Measurements from ENCODE around the gene SSR3.
A peak's percentile ranks its signal among the peaks of the same experiment; 100 is the strongest.
"Not testable (repeated sequence)": the region's sequence is repeated elsewhere in the genome, so short reads cannot be mapped to it uniquely, and the experiment has no call there.

SSR3 gene

DNA sequence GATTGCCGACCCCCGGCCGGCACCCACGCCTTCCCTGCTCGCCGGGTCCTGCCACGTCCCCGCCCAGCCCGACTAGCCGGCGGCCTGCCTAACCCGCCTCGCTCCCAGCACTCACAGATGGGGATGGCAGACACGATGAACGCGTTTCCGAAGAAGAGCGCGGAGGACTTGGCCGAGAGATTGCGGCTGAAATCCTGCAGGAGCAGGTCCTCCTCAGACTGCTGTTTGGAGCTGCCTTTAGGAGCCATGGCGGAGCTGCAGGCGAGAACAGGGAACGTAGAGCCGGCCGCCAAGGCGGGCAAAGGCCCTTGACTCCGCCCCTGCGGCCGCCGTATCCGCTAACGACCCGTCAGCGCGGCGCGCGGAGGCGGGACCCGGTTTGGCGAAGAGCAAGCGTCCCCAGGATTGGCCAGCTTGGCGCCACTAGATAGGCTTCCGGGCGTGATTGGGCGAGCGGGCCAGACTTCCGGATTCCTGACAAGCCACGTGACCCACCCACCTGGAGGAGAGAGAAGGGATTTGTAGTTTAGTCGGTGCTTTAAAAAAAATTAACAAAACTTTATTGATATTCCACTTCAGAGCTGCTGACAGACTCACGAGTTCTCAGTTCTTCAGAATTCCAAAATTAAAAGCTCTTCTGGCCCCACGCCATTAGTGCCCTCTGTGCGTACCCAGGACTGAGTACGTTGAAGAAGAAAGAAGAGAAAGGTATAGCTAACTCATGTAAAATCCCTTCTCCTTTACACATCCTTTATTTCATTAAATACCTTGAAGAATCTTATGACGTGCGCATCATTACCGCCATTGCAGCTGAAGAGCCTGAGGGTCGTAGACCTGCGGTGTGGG, at the start of gene SSR3:
Gene SSR3 (minus strand): TSS at position 276 of the 846 bp plus-strand sequence. CDS start 28 bp downstream, at position 248.
- peak; percentile 100 for DNase-seq

- DNase-seq = no peak
Measured at GRCh38 chr3:156604064-156604641, 49.2 kb upstream of the SSR3 start.

GRCh38 chr3:156603379-156604017, 48.6 kb upstream of the SSR3 start:
- no peak for DNase-seq

DNA sequence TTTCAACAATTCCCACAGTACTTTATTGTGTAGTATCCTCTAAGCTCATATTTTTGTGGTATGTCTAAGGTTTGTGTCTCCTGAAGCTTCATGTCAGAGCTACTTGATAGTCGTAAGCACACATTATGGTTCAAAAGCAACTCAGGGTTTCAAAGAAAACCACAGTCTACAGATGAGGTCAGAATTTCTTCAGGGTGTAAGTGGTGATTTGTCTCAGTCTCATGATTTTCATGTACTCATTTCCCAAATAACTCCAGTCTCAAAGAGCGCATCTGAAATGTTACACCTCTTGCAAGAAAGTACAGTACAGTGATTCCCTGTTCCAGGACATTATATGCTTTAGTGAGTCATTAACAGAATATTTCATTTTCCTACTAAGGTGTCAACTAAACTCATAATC, 47.5 kb upstream of the SSR3 start:
- no peak for DNase-seq

- no peak for DNase-seq
Measured at GRCh38 chr3:156601497-156601896, 46.6 kb upstream of the SSR3 start.

- DNase-seq = no peak
Measured at GRCh38 chr3:156600834-156601233, 45.9 kb upstream of the SSR3 start.

GRCh38 chr3:156599089-156599874, 44.4 kb upstream of the SSR3 start:
- no peak for DNase-seq

DNA sequence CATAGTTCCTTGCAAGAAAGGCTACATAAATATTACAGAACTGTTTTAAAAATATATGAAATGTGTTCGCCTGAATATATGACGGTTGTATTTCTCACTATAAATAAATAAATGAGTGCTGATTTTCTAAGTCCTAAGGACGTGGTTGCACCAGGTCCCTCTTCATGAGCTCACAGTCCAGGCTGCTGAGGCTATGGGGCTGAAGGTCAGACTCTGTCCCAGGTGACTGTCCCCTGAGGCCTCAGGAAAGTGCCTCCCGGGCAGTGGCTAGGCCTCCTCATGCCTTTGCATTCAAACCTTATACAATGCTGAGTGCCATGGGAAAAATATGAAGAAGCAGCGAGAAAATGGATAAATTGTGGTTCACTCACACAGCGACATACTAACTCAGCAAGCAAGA, 43.5 kb upstream of the SSR3 start:
- DNase-seq = no peak

GRCh38 chr3:156594219-156594683, 39.3 kb upstream of the SSR3 start:
- no peak for DNase-seq

GRCh38 chr3:156593814-156594213, 38.9 kb upstream of the SSR3 start:
- no peak for DNase-seq

GRCh38 chr3:156589806-156590205, 34.9 kb upstream of the SSR3 start:
- not testable (repeated sequence) for DNase-seq

- no peak for DNase-seq
Measured at GRCh38 chr3:156587760-156588069, 32.8 kb upstream of the SSR3 start.

- no peak for DNase-seq
Measured at GRCh38 chr3:156586905-156587759, 32.2 kb upstream of the SSR3 start.

DNA sequence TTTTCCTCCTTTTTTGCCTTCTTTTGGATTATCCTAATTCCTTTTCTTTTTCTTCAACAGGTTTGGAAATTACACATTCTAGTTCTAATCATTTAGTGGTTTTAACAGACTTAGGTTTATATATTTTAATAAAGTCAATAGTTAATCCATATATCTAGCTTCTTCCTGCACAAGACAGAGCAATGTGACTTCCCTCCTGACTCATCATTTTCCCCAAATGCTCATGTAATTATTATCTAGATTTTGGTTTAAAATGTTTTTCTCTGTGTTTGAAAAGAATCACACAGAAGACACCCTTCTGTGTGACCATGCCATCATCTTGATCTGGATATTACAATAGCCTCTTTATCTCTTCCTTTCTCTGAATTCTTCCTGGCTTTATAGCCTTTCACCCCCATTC, 28.6 kb upstream of the SSR3 start:
- DNase-seq = no peak

- no peak for DNase-seq
Measured at GRCh38 chr3:156582532-156583183, 27.7 kb upstream of the SSR3 start.

DNA sequence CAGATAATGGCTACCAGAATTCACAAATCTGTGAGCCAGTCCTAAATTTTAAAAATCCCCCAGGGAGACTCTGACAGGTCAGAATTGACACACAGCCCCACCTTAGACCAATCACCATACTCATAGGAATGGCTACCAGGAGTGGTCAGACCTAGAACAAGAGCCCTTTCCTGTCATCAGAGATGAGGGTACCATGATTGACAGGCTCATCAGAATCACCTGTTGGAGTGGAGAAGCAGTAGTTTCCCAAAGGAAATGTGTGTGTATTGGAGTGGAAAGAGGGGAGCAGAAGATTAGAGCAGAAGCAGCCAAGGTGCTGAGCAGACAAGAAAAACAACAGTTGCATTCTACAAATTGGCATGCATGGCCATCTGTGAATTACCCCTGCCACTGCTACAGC, 27.0 kb upstream of the SSR3 start:
- DNase-seq = no peak

DNA sequence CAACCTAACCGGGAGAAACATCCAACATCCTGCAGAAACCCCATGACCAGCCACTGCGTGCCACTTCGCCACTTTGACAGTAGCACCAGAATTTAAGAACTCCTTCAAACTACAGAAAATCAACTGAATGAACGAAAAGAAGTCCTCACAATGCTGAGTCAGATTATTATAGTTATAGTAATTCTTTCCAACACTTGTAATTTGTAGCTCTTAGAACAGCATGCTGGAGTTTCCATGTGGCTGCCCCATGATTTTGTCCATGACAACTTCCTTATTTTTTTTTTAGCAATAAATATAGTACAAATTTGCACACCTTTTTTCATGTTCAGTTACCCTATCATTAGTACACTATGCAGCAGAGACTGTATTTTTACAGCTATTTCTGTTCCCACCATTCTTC, 26.1 kb upstream of the SSR3 start:
- no peak for DNase-seq

DNA sequence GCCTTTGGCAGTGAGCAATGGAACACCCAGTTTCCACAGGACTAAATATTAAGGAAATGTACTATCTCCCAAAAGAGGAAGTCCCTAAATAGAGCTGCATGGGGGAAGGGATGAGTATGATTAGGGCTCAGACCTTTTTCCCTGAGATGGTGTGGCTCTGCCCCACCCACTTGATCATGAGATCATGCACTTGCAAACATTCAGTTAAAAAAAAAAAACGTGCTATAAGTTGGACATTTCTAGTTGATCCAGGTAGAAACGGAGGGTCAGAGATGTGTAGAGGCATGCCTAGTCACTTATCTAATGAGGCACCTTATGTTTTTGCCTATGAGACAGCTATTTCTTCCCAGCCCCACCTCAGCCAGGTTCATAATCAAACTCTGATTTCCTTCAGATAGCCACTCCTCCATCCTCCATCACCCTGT, 24.5 kb upstream of the SSR3 start:
- no peak for DNase-seq

GRCh38 chr3:156577736-156578135, 22.8 kb upstream of the SSR3 start:
- DNase-seq = peak; percentile 31

DNA sequence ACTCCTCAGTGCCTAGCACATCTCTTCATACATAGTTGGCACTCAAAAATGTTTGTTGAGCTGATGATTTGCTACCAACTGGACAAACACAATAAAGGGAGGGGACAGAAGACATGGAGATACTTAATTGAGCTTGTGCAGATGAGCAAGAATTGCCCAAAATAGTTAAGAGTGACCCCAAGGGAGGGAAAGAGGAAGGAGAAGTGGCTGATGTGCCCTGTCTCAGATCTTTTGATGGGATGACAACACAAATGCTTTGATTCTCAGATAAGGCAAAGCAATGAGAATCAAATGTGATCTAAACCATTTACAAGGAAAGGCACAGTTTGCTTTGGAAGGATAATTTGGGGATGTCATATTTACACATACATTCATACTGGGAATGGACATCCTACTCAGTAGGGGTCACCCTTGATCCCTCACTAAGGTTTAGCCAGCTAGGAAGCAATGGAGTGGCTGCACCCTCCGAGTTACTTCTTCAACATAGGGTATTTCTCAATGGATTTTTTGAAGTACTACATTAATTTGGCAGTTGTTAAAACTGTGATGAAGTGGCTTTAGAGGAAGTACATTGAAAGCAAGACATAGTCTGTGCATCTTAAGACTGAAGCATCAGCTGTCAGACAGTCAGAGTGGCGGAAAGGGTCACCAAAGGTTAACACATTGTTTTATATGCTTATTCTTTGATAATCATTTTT, 21.9 kb upstream of the SSR3 start:
- DNase-seq = no peak

DNA sequence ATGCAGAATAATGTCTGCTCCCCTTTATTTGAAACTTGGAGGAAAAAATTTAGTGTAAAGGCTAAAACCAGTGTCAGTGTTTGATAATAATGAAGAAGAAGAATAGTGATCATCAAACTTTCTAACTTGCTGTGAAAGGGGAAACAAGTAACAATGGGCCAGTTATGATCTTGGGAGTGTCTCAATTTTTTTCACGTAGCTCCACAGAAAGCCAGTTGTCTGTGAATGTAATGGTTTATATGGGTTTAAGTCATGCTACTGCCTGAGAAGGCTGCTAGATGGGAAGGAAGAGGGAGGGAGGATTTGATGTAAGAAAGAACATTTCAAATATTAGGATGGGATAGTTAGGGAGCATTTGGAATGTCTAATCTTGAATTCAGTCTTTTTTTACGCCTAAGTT, 21.1 kb upstream of the SSR3 start:
- DNase-seq = no peak
